CD8-positive, alpha-beta memory T cell (primary cell): ENCODE data around the gene VIPR2. TPM values are rescaled to one million over a fixed set of nuclear protein-coding genes. Genes with fewer than 3 reads are reported as not detected.
"Not testable (repeated sequence)": the region's sequence is repeated elsewhere in the genome, so short reads cannot be mapped to it uniquely, and the experiment has no call there.

Experiments used
- CTCF ChIA-PET: fragments of 350-600 bp; sonication (Branson Sonifier 250); formaldehyde crosslinking; loops from one replicate; lab custom pipeline; 2021; ENCODE audit warnings: antibody characterized with exemption; lab: Charles Lee
- POLR2A ChIA-PET: fragments of 350-600 bp; sonication (Branson Sonifier 250); formaldehyde crosslinking; loops from one replicate; lab custom pipeline; 2021; ENCODE audit warnings: antibody characterized with exemption; lab: Charles Lee
- DNase-seq, 5 donors: peaks; one replicate each; pipeline versions ENCODE4 v3.0.0 to v3.0.0-alpha.2; 2020 to 2022; ENCODE audit warnings: mixed read lengths in 1 of 5
- H3K27ac ChIP-seq: one replicate; pipeline ENCODE4 v1.7.0; 2013; ENCODE audit warnings: low read depth, mild to moderate bottlenecking, low read length, moderate library complexity
- H3K27me3 ChIP-seq: 2 replicates; pipeline ENCODE4 v1.7.0; 2013; ENCODE audit warnings: low read length, mild to moderate bottlenecking; ENCODE audit not compliant: insufficient read depth, poor library complexity, severe bottlenecking
- H3K36me3 ChIP-seq: 2 replicates; pipeline ENCODE4 v1.7.0; 2013; ENCODE audit warnings: mild to moderate bottlenecking, low read length, moderate library complexity; ENCODE audit not compliant: insufficient read depth
- H3K4me1 ChIP-seq: 2 replicates; pipeline ENCODE4 v1.7.0; 2013; ENCODE audit warnings: mild to moderate bottlenecking, low read length, moderate library complexity; ENCODE audit not compliant: insufficient read depth
- H3K4me3 ChIP-seq: 2 replicates; pipeline ENCODE4 v1.7.0; 2013; ENCODE audit warnings: mild to moderate bottlenecking, low read length
- H3K9me3 ChIP-seq: 2 replicates; pipeline ENCODE4 v1.7.0; 2013; ENCODE audit warnings: mild to moderate bottlenecking, low read length
- H3K27ac Mint-ChIP-seq, 8 donors: one replicate each; pipeline ENCODE4 v1.8.0; 2020 to 2021; ENCODE audit warnings: mixed read lengths in 8 of 8, mild to moderate bottlenecking in 6 of 8, inconsistent platforms in 3 of 8, moderate library complexity in 3 of 8
- H3K27me3 Mint-ChIP-seq, 2 donors: one replicate each; pipeline ENCODE4 v1.8.0; 2020 to 2021; ENCODE audit warnings: mixed read lengths in 2 of 2, mild to moderate bottlenecking in 1 of 2, moderate library complexity in 1 of 2
- H3K36me3 Mint-ChIP-seq, 3 donors: one replicate each; pipeline ENCODE4 v1.8.0; 2020 to 2021; ENCODE audit warnings: mixed read lengths in 3 of 3, inconsistent platforms in 1 of 3, mild to moderate bottlenecking in 1 of 3
- H3K4me1 Mint-ChIP-seq, 3 donors: one replicate each; pipeline ENCODE4 v1.8.0; 2020 to 2021; ENCODE audit warnings: mixed read lengths in 3 of 3, inconsistent platforms in 1 of 3, mild to moderate bottlenecking in 1 of 3
- H3K4me3 Mint-ChIP-seq, 7 donors: one replicate each; pipeline ENCODE4 v1.8.0; 2020 to 2021; ENCODE audit warnings: mixed read lengths in 7 of 7, mild to moderate bottlenecking in 6 of 7, moderate library complexity in 4 of 7, inconsistent platforms in 2 of 7
- H3K9me3 Mint-ChIP-seq, 5 donors: one replicate each; pipeline ENCODE4 v1.8.0; 2020 to 2022; ENCODE audit warnings: mixed read lengths in 5 of 5, mild to moderate bottlenecking in 3 of 5, moderate library complexity in 2 of 5, inconsistent platforms in 1 of 5
- polyA plus RNA-seq: library from polyadenylated mRNA; unstranded; fragments of 300-500 nt; fragmentation: Illumina TruSeq; gene quantifications from one replicate; pipeline ENCODE4 v1.2.3, GENCODE V29; 2021
- total RNA-seq, 2 experiments: library from RNA; stranded (reverse); gene quantifications; one replicate each; pipeline ENCODE4 v1.2.3, GENCODE V29; 2021

The VIPR2 gene
- total and polyA plus RNA-seq, 3 experiments from 2014 or later, result 0.15 to 0.61 (median 0.31) TPM

DNA sequence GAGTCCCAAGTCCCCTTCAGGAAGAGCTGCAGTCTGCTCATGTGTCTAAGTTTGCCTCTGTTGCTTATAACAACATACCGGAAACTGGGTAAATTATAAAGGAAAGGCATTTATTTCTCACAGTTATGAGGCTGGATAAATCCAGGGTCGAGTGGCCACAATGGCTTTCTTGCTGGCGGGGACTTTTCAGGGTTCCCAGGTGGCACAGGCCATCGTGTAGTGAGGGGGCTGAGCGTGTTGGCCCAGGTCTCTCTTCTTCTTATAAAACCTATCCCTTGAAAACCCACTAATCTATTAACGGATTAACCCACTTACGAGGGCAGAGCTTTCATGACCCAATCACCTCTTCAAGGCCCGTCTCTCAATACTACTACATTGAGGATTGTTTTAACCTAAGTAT, 8.7 kb downstream of the VIPR2 start:
- H3K9me3 ChIP-seq, result no peaks in the 10 kb centered on the region
- Mint-ChIP-seq H3K4me1 (peaks cover 0 to 1% (median 0%) of the 10 kb centered on the region in 3 donors), H3K36me3 (no peaks in the 10 kb centered on the region), H3K4me3 (no peak overlapping the region), H3K27me3 (peaks cover 2 to 23% of the 10 kb centered on the region in 2 donors), H3K9me3 (no peaks in the 10 kb centered on the region), H3K27ac (peak overlapping the region in 1 of 8 donors; percentile 88)
- POLR2A ChIA-PET, result no interaction called here
- CTCF ChIA-PET, result no interaction called here
- H3K27ac ChIP-seq, result no peak overlapping the region
- H3K36me3 ChIP-seq, result no peaks in the 10 kb centered on the region
- no peak for DNase-seq
- no peaks in the 10 kb centered on the region for H3K4me1 ChIP-seq
- H3K27me3 ChIP-seq, result no peaks in the 10 kb centered on the region
- H3K4me3 ChIP-seq, result no peak overlapping the region

DNA sequence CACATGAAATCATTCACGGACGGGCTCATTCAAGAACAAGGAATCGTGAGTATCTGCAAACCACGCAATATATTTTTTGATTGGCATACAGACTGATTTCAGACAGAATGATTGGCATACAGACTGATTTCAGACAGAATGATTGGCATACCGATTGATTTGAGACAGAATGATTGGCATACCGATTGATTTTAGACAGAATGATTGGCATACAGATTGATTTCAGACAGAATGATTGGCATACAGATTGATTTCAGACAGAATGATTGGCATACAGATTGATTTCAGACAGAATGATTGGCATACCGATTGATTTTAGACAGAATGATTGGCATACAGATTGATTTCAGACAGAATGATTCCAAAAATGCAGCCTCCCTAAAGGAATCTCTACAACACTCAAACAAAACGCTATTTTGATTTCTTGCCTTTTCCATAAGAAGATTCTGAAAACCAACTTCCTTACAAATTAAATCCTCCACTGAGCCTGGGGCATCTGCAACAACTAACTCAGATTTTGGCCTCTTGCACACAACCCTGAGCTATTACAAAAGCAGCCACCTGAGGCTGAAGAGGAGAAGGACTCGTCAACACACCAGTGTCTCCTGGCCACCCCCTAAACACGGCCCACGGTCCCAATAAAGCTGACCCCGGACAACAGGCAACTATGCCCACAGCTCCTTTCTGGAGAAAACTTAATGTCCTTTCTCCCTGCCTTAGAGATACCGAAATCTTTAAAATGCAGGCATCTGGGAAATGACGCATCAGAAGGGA, 11.8 kb downstream of the VIPR2 start:
- POLR2A ChIA-PET, H3K4me1 ChIP-seq, H3K27me3 ChIP-seq, H3K36me3 ChIP-seq, DNase-seq, H3K4me3 Mint-ChIP-seq, H3K9me3 Mint-ChIP-seq, H3K9me3 ChIP-seq, H3K27ac ChIP-seq, CTCF ChIA-PET, H3K4me3 ChIP-seq, H3K4me1 Mint-ChIP-seq, H3K27ac Mint-ChIP-seq, H3K36me3 Mint-ChIP-seq: not testable (repeated sequence)
- H3K27me3 Mint-ChIP-seq, result peaks cover 5 to 20% of the 10 kb centered on the region in 2 donors

DNA sequence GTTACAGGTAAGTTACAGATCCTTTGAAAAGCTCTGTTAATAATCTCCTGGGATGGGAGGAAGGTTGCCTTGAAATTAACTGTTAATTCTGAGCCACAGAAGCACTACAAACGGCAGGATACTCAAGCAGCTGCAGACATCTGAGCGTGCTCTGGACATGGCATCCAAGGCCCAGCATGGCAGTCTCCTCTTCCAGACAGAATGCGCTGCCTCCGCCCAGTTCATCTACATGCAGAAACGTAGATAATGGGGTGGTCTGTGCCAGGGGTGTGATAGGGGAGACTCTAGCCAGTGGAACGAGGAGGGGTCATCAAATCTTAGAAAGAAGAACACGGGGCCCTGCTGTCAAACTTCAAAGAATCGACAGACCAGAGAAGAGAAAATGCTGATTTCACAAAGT, 13.8 kb downstream of the VIPR2 start:
- Mint-ChIP-seq H3K27ac (peak overlapping the region in 2 of 8 donors; percentile 17 to 77), H3K4me3 (no peak overlapping the region), H3K4me1 (peaks cover 0 to 1% (median 0%) of the 10 kb centered on the region in 3 donors), H3K27me3 (peaks cover 5 to 27% of the 10 kb centered on the region in 2 donors), H3K36me3 (no peaks in the 10 kb centered on the region), H3K9me3 (no peaks in the 10 kb centered on the region)
- H3K27ac ChIP-seq, result no peak overlapping the region
- ChIA-PET POLR2A (no interaction called here), CTCF (no interaction called here)
- no peak overlapping the region for H3K4me3 ChIP-seq
- DNase-seq, result no peak
- H3K36me3 ChIP-seq, result no peaks in the 10 kb centered on the region
- no peaks in the 10 kb centered on the region for H3K9me3 ChIP-seq
- H3K4me1 ChIP-seq, result no peaks in the 10 kb centered on the region
- H3K27me3 ChIP-seq, result peaks cover 9% of the 10 kb centered on the region

DNA sequence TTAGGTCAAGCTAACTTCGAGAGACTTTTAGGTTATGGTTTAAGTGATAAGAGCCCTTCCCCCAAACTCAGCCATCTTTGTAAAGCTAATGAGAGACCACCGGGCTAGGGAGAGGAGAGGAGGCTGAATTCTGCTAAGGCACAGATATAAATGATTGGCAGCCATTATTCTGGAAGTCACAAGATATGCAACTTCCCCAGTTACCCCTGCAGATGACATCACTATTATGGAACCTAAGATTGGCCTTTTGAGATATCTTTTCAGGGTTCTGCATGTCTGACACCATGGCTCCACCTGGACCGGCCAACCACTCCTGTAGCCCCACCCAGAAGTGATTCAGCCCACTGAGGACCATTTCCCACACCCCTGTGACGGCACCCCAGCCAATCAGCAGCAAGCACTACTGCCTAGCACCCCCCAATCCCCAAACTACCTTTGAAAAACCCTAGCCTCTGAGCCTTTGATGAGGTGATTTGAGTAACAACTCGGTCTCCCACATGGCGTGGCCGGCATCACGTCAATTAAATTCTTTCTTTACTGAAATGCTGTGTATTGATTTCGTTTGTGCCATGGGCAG, 14.4 kb downstream of the VIPR2 start:
- H3K36me3 Mint-ChIP-seq, result no peaks in the 10 kb centered on the region
- ChIA-PET CTCF (no interaction called here), POLR2A (no interaction called here)
- H3K27ac Mint-ChIP-seq, result no peak overlapping the region
- no peaks in the 10 kb centered on the region for H3K4me1 ChIP-seq
- no peak for DNase-seq
- peaks cover 0 to 1% (median 0%) of the 10 kb centered on the region in 3 donors for H3K4me1 Mint-ChIP-seq
- no peaks in the 10 kb centered on the region for H3K9me3 ChIP-seq
- peaks cover 5 to 30% of the 10 kb centered on the region in 2 donors for H3K27me3 Mint-ChIP-seq
- peaks cover 9% of the 10 kb centered on the region for H3K27me3 ChIP-seq
- H3K27ac ChIP-seq, result no peak overlapping the region
- no peaks in the 10 kb centered on the region for H3K36me3 ChIP-seq
- no peaks in the 10 kb centered on the region for H3K9me3 Mint-ChIP-seq
- no peak overlapping the region for H3K4me3 Mint-ChIP-seq
- H3K4me3 ChIP-seq, result no peak overlapping the region

DNA sequence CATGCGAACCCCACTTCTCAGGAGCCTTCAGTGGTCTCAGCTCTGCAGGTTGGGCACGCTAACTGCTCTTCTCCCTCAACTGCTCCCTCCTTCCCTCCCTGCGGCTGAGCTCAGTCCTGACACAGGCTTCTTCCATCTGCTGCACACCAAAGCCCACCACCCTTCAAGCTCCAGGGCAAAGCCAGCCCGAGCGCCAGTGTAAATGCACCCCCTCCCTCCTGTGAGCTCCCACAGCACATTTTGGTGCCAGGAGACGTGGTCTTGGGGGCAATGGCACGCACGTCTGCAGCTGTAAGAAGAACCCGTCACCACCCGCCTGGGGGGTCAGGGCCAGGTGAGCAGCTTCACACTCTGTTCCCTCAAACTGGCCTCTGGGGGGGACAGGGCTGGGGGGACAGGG, 15.9 kb downstream of the VIPR2 start:
- Histone ChIP-seq H3K36me3 (no peaks in the 10 kb centered on the region), H3K4me3 (no peak overlapping the region), H3K9me3 (no peaks in the 10 kb centered on the region), H3K4me1 (no peaks in the 10 kb centered on the region), H3K27me3 (peaks cover 9% of the 10 kb centered on the region), H3K27ac (no peak overlapping the region)
- no peak for DNase-seq
- H3K27me3 Mint-ChIP-seq, result peaks cover 5 to 30% of the 10 kb centered on the region in 2 donors
- ChIA-PET POLR2A (no interaction called here), CTCF (no interaction called here)
- no peaks in the 10 kb centered on the region for H3K36me3 Mint-ChIP-seq
- H3K27ac Mint-ChIP-seq, result no peak overlapping the region
- peaks cover 0 to 1% (median 0%) of the 10 kb centered on the region in 3 donors for H3K4me1 Mint-ChIP-seq
- H3K9me3 Mint-ChIP-seq, result peaks cover 0 to under 1% (median 0%) of the 10 kb centered on the region in 5 donors
- H3K4me3 Mint-ChIP-seq, result no peak overlapping the region

DNA sequence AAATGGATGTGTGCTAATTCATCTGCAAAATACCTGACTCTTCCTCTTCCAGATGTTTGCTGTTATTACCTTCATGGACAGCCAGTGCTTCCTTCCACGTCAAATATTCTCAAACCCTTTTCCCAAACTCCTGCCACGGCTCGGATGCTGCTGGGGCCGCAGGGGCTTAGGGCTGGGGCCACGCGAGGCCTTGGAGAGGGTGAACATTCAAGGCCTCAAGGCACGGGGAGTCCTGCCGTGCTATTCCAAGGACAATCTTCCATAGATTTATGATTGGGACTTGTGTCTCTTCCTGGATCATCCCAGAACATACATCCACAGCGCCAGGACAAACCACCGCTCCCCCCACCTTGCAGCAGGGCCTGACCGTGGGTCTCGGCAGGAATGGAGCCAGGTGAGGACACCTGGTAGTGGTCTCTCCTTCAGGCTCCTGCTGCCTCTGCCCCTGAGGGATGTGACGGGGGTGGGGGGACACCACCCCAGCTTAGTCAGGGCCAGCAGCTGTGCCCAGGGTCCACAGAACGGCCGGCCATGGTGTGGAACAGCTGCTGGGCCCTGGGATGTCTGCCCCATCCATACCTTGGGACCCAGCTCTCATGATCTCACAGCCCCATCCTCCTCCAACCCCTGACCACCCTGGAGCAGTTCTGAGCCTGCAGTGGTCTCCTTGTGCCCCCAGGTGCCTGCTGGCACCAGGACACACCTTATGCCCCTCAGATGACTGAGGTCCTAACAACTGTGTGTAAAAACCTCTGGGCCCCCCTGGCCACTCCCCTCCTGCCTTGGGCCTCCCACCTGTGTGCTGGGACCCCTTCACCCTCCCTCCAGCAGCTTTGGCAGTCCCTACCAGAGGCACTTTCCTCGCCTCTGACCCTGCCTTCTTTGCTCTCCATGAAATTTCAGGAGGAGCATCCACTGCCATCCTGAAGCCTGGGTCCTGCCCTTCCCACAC, 16.7 kb downstream of the VIPR2 start:
- POLR2A ChIA-PET, result no interaction called here
- Mint-ChIP-seq H3K4me1 (peaks cover 0 to 1% (median 0%) of the 10 kb centered on the region in 3 donors), H3K4me3 (no peak overlapping the region), H3K27ac (no peak overlapping the region), H3K9me3 (peaks cover 0 to 6% (median 0%) of the 10 kb centered on the region in 5 donors), H3K36me3 (no peaks in the 10 kb centered on the region), H3K27me3 (peaks cover 6 to 30% of the 10 kb centered on the region in 2 donors)
- CTCF ChIA-PET, result no interaction called here
- Histone ChIP-seq H3K27ac (no peak overlapping the region), H3K4me1 (no peaks in the 10 kb centered on the region), H3K36me3 (no peaks in the 10 kb centered on the region), H3K27me3 (peaks cover 9% of the 10 kb centered on the region), H3K4me3 (no peak overlapping the region), H3K9me3 (no peaks in the 10 kb centered on the region)
- no peak for DNase-seq

DNA sequence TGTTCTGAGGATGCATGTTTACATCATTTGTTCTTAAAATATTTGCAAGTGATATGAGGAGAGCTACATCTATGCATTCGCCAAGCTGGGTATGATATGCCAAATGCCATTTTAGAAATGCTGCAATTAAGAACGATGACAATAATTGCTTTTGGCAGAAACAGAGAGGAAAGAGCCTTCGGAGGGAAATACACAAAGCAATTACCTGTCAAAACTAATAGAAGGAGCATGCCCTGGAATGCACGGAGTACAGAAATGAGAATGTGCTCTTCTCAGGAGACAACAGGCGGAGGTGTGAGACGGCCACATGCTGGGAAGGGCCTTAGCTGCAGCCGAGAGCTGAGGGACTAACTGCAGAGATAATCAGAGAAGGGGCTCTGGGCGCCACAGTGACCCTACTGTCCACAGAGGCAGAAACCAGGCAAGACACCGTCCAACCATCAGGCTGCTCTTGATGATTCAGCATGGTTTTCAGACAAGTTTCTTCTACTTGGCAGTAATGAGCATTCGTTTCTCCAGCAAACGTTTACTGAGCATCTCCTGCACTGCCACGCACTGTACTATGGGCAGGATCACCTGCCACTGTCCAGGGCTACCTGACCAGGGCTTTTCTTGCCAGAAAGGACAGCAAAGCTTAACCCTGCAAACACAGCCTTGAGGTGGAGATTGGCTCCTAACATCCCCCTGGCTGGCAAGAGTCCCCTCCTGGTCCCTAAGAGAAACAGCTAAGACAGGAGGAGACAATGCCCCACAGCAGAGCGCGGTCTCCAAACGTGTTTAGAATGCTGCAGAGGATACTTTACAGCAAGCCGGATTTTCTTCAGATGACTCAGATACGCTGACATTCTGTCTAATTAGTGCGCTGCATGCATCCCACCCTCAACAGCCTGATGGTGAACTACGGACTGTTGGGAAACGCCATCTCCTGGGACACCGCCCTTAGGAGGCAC, 18.1 kb downstream of the VIPR2 start:
- Histone ChIP-seq H3K9me3 (no peaks in the 10 kb centered on the region), H3K27ac (no peak overlapping the region), H3K4me3 (no peak overlapping the region), H3K36me3 (no peaks in the 10 kb centered on the region), H3K27me3 (peaks cover 9% of the 10 kb centered on the region), H3K4me1 (no peaks in the 10 kb centered on the region)
- no peaks in the 10 kb centered on the region for H3K36me3 Mint-ChIP-seq
- CTCF ChIA-PET, result no interaction called here
- no peak overlapping the region for H3K4me3 Mint-ChIP-seq
- no peak for DNase-seq
- POLR2A ChIA-PET, result no interaction called here
- peaks cover 6 to 29% of the 10 kb centered on the region in 2 donors for H3K27me3 Mint-ChIP-seq
- H3K4me1 Mint-ChIP-seq, result peaks cover 0 to 1% (median 0%) of the 10 kb centered on the region in 3 donors
- H3K27ac Mint-ChIP-seq, result peak overlapping the region in 1 of 8 donors; percentile 5
- H3K9me3 Mint-ChIP-seq, result peaks cover 0 to 8% (median 0%) of the 10 kb centered on the region in 5 donors
